Vagina (tissue), 2 donors: ENCODE data around the gene TMEM45A.

Experiments used
- CTCF ChIP-seq, 3 experiments: fragments of 450-650 bp in 2 of 3; fragments of 200-600 bp in 1 of 3; sonication (generic) in 1 of 3; IDR thresholded peaks; one replicate each; pipeline ENCODE4 v1.5.1; 2017 to 2019; ENCODE audit warnings: antibody characterized with exemption in 3 of 3, mild to moderate bottlenecking in 2 of 3, moderate library complexity in 2 of 3
- POLR2A ChIP-seq, 2 donors: fragments of 450-650 bp; IDR thresholded peaks; one replicate each; pipeline ENCODE4 v1.6.1; 2017; ENCODE audit warnings: antibody characterized with exemption in 2 of 2, mild to moderate bottlenecking in 2 of 2, moderate library complexity in 2 of 2

- no peak for TF ChIP-seq CTCF (IDR thresholded peaks at IDR 0.05)
- TF ChIP-seq POLR2A (IDR thresholded peaks at IDR 0.05) = no peak
Observed at GRCh38 chr3:100540791-100541334, 48.4 kb downstream of the TMEM45A start.
